Measurements from ENCODE around the gene SPANXB1. TPM values are rescaled to one million over a fixed set of nuclear protein-coding genes. Genes with fewer than 3 reads are reported as not detected.
"Not testable (repeated sequence)": the region's sequence is repeated elsewhere in the genome, so short reads cannot be mapped to it uniquely, and the experiment has no call there.

SPANXB1 gene, protein sequence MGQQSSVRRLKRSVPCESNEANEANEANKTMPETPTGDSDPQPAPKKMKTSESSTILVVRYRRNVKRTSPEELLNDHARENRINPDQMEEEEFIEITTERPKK
- not detected for total RNA-seq
- polyA plus RNA-seq: not detected
- long read RNA-seq, donor 1: 0 reads
- long read RNA-seq, donor 2: 0 reads
- long read RNA-seq, donor 3: 0 reads

DNA sequence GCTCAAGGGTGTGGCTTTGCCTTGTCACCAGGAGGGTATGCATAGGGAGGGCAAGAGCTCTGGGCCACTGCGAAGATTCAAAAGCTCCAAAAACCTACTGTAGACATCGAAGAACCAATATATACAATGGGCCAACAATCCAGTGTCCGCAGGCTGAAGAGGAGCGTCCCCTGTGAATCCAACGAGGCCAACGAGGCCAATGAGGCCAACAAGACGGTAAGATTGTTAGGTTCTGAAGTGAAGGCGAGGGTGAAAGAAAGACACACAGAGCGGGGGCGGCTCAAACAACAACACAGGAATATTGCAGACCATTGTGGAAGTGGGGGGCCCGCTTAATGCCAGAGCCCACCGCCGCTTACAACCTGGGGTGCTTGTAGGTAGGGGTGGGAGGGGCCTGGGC is at the start of gene SPANXB1:
TSS of gene SPANXB1 (plus strand) at position 27 of the 400 bp plus-strand sequence. CDS start at position 127, 100 bp downstream.
- H3K4me1 ChIP-seq; H3K9me3 ChIP-seq; DNase-seq; intact Hi-C loops (cut with DNase I); H3K27me3 ChIP-seq; H3K27ac ChIP-seq; H3K36me3 ChIP-seq; ATAC-seq; H3K4me3 ChIP-seq: not testable (repeated sequence)
- WGBS, 4 donors: 86 to 94% (median 91%) methylated on average over 13 of the region's 13 CpGs

GRCh38 chrX:140967036-140967435 is 35.4 kb upstream of the SPANXB1 start:
- Histone ChIP-seq H3K9me3 (no peaks in the 10 kb centered on the region), H3K4me1 (no peaks in the 10 kb centered on the region), H3K27me3 (no peaks in the 10 kb centered on the region), H3K4me3 (no peak overlapping the region), H3K27ac (no peak overlapping the region), H3K36me3 (no peaks in the 10 kb centered on the region)
- DNase-seq: no peak
- no peak for TF ChIP-seq POLR2A (IDR thresholded peaks at IDR 0.05)
- TF ChIP-seq, protein P1, sequence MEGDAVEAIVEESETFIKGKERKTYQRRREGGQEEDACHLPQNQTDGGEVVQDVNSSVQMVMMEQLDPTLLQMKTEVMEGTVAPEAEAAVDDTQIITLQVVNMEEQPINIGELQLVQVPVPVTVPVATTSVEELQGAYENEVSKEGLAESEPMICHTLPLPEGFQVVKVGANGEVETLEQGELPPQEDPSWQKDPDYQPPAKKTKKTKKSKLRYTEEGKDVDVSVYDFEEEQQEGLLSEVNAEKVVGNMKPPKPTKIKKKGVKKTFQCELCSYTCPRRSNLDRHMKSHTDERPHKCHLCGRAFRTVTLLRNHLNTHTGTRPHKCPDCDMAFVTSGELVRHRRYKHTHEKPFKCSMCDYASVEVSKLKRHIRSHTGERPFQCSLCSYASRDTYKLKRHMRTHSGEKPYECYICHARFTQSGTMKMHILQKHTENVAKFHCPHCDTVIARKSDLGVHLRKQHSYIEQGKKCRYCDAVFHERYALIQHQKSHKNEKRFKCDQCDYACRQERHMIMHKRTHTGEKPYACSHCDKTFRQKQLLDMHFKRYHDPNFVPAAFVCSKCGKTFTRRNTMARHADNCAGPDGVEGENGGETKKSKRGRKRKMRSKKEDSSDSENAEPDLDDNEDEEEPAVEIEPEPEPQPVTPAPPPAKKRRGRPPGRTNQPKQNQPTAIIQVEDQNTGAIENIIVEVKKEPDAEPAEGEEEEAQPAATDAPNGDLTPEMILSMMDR (IDR thresholded peaks at IDR 0.05): no peak
- intact Hi-C loops (cut with DNase I): no loop called here
- no peak for ATAC-seq
- 57 to 73% (median 68%) methylated on average over 3 of the region's 3 CpGs for WGBS, 4 donors

GRCh38 chrX:140971099-140971795 is 31.1 kb upstream of the SPANXB1 start:
- Histone ChIP-seq H3K27ac (no peak overlapping the region), H3K27me3 (no peaks in the 10 kb centered on the region), H3K9me3 (no peaks in the 10 kb centered on the region), H3K36me3 (no peaks in the 10 kb centered on the region), H3K4me1 (no peaks in the 10 kb centered on the region), H3K4me3 (no peak overlapping the region)
- WGBS, 4 donors: 58 to 79% (median 70%) methylated on average over 4 of the region's 4 CpGs
- TF ChIP-seq, protein P1 (IDR thresholded peaks at IDR 0.05): no peak
- no peak for TF ChIP-seq POLR2A (IDR thresholded peaks at IDR 0.05)
- intact Hi-C loops (cut with DNase I): no loop called here
- ATAC-seq: no peak
- no peak for DNase-seq

GRCh38 chrX:140975472-140975871 is 26.9 kb upstream of the SPANXB1 start:
- Histone ChIP-seq H3K27me3 (no peaks in the 10 kb centered on the region), H3K4me1 (no peaks in the 10 kb centered on the region), H3K36me3 (no peaks in the 10 kb centered on the region), H3K27ac (no peak overlapping the region), H3K4me3 (no peak overlapping the region), H3K9me3 (no peaks in the 10 kb centered on the region)
- ATAC-seq (no peak), DNase-seq (no peak)
- WGBS, 4 donors: 65 to 73% (median 69%) methylated on average over 3 of the region's 3 CpGs
- intact Hi-C loops (cut with DNase I): no loop called here
- TF ChIP-seq, protein P1 (IDR thresholded peaks at IDR 0.05): no peak
- no peak for TF ChIP-seq POLR2A (IDR thresholded peaks at IDR 0.05)

Data from heart left ventricle (tissue), 16 donors.